ENCODE measurements around the gene ST3GAL2.
A peak's percentile ranks its signal among the peaks of the same experiment; 100 is the strongest.

Gene ST3GAL2, protein sequence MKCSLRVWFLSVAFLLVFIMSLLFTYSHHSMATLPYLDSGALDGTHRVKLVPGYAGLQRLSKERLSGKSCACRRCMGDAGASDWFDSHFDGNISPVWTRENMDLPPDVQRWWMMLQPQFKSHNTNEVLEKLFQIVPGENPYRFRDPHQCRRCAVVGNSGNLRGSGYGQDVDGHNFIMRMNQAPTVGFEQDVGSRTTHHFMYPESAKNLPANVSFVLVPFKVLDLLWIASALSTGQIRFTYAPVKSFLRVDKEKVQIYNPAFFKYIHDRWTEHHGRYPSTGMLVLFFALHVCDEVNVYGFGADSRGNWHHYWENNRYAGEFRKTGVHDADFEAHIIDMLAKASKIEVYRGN

DNA sequence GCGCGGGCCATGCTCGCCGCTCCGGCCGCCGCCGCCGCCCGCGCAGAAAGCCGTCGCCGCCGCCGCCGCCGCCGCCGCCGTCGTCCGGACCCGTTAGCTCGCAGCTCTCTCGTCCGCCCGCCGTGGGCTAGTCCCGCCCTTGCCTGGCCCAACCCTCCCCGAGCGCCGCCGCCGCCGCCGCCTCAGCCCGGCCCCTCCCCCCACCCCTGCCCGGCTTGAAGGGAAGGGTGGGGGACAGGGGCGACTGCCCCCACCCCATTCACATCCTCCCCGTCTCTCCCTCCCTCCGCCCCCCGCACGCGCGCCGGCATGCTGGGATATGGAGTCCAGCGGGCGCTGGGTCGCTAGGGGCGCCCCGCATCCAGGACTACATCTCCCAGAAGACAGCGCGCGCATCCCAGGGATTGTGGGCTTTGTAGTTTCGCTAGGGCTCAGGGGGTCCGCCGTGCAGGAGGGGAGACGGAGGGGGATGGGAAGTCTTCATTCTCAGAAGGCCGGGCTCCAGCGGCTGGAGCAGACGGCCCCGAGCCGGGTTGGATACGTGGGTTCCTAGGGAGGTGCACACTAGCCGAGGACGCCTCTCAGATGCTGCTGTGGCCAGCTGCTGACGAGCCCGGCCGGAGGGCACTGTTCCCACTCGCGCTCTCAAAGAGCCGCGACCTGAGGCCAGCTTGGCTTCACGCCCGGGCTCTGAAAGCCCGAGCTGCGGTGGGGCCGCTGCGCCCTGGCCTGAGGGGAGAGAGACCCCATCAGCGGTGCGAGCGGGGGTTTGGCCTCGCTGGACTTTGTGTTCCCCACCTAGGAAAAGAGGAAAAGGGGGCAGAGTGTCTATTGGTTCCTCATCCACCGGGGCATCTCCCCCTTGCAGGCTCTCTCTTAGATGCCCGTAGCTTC, at the start of gene ST3GAL2:
Gene ST3GAL2, minus strand, starts transcription at position 132 of the 894 bp plus-strand sequence. CDS start 40,570 bp downstream, outside the sequence.
- peak; percentile 90 for DNase-seq

- DNase-seq: no peak
These were observed 46.0 kb upstream of the ST3GAL2 start for GRCh38 chr16:70484867-70485266.

GRCh38 chr16:70483426-70483825, 44.5 kb upstream of the ST3GAL2 start:
- DNase-seq: no peak

- DNase-seq: no peak
These were observed 43.7 kb upstream of the ST3GAL2 start for GRCh38 chr16:70482624-70483023.

GRCh38 chr16:70481929-70482536, 43.1 kb upstream of the ST3GAL2 start:
- no peak for DNase-seq

- no peak for DNase-seq
These were observed 41.5 kb upstream of the ST3GAL2 start for GRCh38 chr16:70480127-70481105.

DNA sequence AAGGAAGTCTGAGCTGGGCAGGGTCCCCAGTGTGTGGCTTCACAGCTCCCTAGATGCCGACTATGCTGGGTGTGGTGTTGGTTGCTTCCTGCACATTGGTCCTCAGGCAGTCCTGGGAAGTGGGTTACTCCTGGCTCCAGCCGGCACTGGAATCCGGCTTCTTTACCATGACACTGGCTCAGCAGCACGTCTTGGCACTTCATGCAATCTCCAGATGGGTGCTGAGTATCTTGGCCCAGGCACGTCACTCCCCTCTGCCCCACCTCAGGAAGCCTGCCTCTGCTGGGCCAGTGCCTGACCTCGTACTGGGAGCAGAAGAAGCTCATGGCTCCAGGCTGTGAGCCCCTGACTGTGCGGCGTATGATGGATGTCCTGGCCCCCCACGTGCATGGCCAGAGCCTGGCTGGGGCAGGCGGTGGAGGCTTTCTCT, 40.0 kb upstream of the ST3GAL2 start:
- no peak for DNase-seq

DNA sequence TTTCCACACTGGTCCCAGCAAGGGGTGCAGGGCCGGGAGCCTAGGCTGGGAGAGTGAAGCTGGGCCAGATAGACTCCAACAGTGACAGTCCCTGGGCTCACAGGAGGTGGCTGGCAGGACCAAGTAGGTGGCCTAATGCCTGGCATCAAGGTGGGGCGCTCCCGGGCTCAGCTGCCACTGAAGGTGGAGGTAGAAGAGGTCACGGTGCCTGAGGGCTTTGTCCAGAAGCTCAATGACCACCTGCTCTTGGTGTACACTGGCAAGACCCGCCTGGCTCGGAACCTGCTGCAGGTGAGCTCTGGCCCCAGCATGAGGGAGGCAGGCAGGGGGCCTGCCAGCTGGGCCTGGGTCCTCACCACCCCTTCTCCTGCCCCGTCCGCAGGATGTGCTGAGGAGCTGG, 39.3 kb upstream of the ST3GAL2 start:
- no peak for DNase-seq

GRCh38 chr16:70476272-70477020, 37.5 kb upstream of the ST3GAL2 start:
- no peak for DNase-seq

GRCh38 chr16:70475054-70475871, 36.4 kb upstream of the ST3GAL2 start:
- DNase-seq: no peak

GRCh38 chr16:70474320-70475053, 35.6 kb upstream of the ST3GAL2 start:
- no peak for DNase-seq

DNA sequence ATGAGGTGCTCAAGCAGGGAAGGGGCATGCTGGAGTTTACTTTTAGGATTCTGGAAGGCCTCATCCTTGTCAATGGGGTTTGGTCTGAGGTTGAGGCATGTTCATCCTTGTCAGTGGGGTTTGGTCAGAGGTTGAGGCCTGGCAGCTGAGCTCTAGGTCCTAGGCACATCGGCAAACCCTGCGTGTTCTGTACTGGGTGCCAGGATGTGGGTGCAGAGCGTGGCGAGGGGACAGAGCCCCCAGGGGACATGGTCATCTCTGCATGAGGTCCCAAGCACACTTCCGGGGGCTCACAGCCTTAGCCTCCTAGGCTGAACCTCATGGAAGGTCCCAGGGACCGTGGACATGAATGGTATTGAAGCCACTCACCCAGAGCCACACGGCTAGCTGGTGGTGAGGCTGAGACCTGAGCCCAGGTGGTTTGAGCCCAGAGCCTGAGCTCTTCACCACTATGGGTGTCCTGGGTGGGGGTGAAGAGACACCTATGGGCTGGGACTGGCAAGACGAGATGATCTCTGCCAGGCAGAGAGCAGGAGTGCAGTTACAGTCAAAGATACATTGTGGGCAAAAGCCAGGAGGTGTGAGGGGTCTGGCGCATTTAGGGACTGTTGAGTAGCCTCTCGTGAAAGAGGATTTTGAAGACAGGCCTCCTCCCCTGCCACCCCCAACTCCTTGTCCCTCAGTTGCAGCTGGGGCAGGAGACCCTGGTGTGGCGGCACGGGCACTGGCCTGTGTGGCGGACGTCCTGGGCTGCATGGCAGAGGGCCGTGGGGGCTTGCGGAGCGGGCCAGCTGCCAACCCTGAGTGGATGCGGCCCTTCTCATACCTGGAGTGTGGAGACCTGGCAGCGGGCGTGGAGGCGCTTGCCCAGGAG, 34.8 kb upstream of the ST3GAL2 start:
- DNase-seq: no peak

DNA sequence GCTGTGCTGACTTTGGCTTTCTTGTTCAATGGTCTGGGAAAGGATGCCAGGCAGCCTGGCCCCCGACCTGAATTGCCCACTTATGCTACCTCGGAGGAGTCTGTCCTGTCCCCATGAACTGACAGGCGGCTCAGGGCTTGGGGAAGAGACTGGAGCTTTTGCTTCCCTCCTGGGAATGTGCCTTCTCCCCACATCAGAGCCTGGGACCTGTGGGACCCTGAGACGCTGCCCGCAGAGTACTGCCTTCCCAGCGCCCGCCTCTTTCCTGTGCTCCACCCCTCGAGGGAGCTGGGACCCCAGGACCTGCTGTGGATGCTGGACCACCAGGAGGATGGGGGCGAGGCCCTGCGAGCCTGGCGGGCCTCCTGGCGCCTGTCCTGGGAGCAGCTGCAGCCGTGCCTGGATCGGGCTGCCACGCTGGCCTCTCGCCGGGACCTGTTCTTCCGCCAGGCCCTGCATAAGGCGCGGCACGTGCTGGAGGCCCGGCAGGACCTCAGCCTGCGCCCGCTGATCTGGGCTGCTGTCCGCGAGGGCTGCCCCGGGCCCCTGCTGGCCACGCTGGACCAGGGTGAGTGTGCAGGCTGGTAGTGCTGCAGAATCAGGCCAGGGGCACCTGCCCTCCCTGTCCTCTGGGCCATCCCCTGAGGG, 34.0 kb upstream of the ST3GAL2 start:
- no peak for DNase-seq

DNA sequence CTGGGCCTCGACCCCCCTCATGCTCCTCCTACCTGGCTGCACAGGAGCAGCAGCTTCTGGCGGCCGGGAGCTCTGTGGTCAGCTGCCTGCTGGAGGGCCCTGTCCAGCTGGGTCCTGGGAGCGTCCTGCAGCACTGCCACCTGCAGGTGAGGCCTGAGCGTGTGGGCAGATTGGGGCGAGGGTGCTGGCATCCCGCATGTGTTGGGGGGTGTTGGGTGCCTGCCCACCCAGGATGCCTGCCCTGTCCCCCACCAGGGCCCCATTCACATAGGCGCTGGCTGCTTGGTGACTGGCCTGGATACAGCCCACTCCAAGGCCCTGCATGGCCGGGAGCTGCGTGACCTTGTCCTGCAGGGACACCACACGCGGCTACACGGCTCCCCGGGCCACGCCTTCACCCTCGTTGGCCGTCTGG, 32.0 kb upstream of the ST3GAL2 start:
- peak; percentile 5 for DNase-seq

- no peak for DNase-seq
These were observed 31.4 kb upstream of the ST3GAL2 start for GRCh38 chr16:70470141-70470926.

- no peak for DNase-seq
These were observed 30.1 kb upstream of the ST3GAL2 start for GRCh38 chr16:70468776-70469525.

GRCh38 chr16:70467608-70468007, 28.7 kb upstream of the ST3GAL2 start:
- no peak for DNase-seq

All from COR-L47 (cell line).